ENCODE data around the gene ETV6.
A peak's percentile ranks its signal among the peaks of the same experiment; 100 is the strongest.

ETV6 gene

GRCh38 chr12:11836282-11837151 lies 187.0 kb downstream of the ETV6 start:
- DNase-seq, result peak; percentile 69

GRCh38 chr12:11837216-11837934 lies 187.9 kb downstream of the ETV6 start:
- no peak for DNase-seq

GRCh38 chr12:11838403-11838802 lies 188.9 kb downstream of the ETV6 start:
- DNase-seq, result no peak

GRCh38 chr12:11839091-11839641 lies 189.7 kb downstream of the ETV6 start:
- peak; percentile 73 for DNase-seq

GRCh38 chr12:11840366-11840765 lies 190.9 kb downstream of the ETV6 start:
- DNase-seq, result peak; percentile 45

DNA sequence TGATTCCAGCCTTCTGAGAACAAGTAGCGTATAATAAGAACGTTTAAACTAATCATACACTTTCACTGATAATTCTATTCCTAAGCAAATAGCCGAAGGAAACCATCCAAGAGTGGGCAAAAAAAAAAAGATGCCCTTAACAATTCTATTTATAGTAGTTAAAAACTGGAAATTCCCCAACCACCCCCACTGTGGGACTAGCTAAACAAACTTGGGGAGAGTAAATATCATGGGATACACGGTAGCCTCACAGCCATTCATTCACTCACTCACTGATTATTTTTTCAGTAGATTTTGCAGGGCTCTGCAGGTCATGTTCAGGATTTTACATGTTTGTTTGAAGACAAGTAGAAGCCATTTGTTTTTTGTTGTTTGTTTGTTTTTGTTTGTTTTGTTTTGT lies 197.0 kb downstream of the ETV6 start:
- no peak for DNase-seq

DNA sequence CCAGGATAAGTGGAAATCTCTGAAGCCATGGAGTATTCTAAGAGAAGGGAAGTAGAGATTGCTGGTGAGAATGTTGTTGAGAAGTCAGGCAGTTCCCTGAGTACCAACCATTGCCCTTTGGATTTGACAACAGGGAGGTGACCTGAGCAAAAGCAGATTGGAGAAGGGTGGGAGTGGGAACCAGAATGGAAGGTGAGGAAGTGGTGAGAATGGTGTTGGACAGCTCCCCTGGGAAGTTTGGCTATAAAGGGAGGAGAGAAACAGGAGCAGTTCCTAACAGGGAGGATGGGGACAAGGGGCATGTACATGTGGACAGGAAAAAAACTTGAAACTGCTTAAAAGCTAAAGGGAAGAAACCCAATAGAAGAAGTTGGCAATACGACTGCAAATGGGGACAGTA lies 198.1 kb downstream of the ETV6 start:
- DNase-seq, result no peak

DNA sequence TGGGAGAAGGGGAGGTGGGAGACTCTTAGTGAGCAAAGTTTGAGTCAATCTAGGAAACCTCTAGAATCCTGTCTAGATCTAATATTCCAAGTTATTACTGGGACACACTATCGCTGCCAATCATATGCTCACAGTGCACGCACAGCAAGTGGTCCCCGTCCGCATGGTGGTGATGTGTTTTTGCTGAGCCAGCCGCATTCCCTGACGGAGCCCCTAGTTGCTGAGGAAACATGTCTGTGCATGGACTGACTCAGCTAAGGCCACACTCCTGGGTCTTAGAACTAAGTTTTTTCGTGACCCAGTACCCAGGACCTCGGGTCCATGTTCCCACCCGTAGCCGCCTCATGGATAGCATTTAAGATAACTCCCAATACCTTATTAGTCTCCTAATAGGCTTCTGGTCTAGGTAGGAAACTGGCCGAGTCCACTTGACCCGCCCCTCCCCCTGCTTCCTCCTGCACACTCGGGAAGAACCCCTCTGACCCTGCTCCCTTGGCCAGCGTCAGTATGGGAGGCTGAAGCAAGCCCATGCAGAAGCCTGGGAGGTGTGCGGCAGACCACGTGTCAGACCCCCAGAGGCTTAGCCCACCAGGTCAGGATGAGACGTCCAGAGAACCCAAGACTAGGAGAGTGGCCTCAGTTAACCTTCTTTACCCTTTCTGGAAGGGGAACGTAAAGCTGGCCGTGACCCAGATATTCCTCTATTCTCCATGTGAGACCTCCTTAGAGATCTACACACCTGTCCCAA lies 200.5 kb downstream of the ETV6 start:
- DNase-seq, result no peak

DNA sequence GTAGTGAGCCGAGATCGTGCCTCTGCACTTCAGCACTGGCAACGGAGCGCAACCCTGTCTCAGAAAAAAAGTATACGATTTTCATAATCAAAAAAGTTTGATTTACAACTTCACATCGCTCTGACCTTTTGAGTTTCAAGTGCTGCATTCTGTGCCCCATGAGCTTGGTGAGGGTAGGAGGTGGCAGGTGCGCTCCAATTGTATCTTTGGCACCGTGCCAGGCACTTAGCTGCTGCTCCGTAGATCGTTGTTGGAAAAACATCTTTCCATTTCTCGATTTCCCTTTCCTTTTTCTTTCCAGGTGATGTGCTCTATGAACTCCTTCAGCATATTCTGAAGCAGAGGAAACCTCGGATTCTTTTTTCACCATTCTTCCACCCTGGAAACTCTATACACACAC lies 203.7 kb downstream of the ETV6 start:
- peak; percentile 81 for DNase-seq

DNA sequence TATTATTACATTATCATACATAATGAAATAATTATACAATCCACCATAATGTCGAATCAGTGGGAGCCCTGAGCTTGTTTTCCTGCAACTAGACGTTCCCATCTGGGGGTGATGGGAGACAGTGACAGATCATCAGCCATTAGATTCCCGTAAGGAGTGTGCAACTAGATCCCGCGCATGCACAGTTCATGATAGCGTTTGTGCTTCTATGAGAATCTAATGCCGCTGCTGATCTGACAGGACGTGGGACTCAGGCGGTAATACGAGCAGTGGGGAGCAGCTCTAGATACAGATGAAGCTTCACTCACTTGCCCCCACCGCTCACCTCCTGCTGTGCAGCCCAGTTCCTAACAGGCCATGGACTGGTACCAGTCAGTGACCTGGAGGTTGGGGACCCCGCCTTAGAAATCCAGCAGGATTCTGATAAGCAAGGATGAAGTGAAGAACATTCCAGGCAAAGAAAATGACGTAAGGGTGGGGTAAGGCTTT lies 204.6 kb downstream of the ETV6 start:
- DNase-seq, result no peak

- peak; percentile 77 for DNase-seq
Measured at GRCh38 chr12:11855983-11856374, 206.5 kb downstream of the ETV6 start.

DNA sequence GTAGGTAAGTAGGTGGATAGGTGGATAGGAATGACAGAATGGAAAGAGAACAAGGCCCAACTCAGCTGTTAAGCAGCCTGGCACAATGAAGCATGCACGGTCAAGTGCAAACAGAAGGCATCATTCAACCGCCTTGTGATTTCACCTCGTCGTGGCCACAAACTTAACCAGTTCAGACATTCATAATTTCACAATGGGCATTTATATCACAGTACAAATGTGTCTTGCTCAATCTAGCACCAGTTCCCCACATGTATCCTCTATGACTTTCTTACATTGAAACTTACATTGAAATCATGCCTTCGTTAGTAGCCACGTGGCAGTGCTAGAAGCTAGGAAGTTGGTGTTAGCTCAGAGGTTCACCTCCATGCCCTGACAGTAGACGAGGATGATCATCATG lies 207.5 kb downstream of the ETV6 start:
- no peak for DNase-seq

GRCh38 chr12:11859705-11860425 lies 210.4 kb downstream of the ETV6 start:
- DNase-seq, result no peak

DNA sequence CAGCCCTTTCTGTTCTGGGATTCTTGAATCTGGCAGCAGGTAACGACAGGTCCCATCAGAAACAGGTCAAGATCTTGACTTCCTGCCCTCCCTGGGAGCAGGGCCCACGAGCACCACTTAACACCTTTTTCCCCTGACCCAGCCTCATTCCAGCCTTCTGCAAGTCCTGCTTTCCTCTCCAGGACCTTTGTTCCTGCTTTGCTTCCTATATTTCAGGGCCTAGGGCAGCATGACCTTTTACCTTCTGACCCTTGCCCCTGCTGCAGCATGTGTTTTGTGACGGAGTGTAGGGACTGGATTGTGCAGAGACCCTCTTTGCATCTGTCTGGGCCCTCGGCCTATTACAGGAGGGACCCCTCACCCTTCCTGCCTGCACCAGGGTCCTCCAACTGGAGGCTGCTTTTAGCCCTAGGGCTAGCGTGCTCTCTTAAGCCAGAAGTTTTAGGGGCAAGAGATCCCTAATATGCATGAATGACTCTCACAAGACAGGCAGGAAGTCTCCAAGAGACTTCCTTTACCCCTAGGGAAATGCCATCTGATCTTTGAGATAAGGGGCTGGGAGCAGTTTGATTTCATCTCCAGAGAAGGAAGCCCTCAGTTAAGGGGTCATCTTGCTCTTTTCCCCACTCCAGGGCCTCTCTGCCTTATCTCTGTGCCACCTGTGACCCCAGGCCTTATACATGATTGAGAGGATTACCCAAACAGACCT lies 211.8 kb downstream of the ETV6 start:
- DNase-seq, result no peak

- no peak for DNase-seq
Measured at GRCh38 chr12:11861864-11862600, 212.6 kb downstream of the ETV6 start.

DNA sequence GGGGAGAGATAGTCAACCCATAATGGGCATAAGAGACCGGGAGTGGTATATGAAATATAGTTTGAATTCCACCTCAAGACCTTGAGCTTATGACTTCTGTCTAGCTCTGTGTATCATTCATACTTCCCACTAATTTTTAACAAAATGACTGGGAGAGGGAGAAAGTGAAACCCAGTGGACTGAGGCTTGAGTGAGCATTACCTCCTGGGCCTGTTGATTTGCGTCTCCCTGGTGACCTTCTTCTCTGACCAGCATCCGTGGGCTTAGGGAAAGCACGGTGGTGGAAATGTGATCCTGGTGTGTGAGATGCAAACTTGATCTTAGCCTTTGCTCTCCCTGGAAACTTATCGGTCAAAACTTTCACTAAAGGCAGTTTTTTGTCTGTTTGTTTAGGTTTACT lies 213.3 kb downstream of the ETV6 start:
- DNase-seq, result no peak

DNA sequence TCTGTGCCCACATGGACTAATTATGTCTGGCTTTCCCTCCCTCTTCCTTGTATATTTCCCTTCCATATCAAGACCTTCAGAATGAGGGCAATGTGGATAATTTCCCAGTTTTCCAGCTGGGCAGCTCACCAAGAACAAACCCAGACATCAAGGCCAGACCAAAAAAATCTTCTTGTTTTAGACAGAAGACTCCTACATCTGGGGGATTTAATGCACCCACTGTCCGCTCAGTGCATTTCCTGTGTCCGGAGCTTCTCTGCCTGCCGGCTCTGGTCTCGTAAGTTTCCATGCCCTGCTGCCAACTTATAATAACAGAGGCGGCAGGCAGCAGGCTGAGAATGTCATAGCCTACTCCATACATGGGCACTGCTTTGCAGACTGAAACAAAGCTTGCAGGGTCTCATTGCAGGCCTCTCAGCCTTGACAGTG lies 214.0 kb downstream of the ETV6 start:
- DNase-seq, result no peak

- no peak for DNase-seq
Measured at GRCh38 chr12:11863988-11864387, 214.5 kb downstream of the ETV6 start.

- no peak for DNase-seq
Measured at GRCh38 chr12:11865824-11866223, 216.3 kb downstream of the ETV6 start.

DNA sequence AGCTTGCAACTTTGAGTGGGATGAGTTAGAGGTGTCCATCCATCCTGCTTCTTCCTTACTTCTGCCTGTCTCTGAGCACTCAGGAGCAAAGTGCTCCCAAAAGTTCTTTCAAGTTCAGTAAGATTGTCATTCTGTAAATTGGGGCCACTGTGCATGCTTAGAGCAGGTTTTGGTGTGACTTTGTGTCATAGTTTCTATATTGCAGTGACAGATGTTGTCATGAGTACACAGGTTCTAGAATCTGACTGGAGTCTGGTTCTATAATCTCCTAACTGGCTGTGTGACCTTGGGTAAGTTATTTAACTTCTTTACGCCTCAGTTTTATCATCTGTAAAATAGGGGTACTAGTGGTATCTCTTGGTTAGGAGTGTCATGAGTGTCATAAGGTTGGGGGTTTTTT lies 218.6 kb downstream of the ETV6 start:
- no peak for DNase-seq

- DNase-seq, result no peak
Measured at GRCh38 chr12:11869406-11869805, 219.9 kb downstream of the ETV6 start.

Measured in NCI-H510A (cell line).